Stomach (tissue), 9 donors: Measurements from ENCODE around the gene A2M. TPM values are rescaled to one million over a fixed set of nuclear protein-coding genes. Genes with fewer than 3 reads are reported as not detected.

ENCODE experiments used
- DNase-seq, 2 donors: peaks; one replicate each; pipeline versions ENCODE4 v3.0.0 to v3.0.0-alpha.2; 2013 to 2019
- H3K27ac ChIP-seq, 5 donors: fragments of 200-600 bp in 4 of 5; sonication (generic) in 4 of 5; one replicate each; pipeline ENCODE4 v1.5.1; 2013 to 2019; ENCODE audit warnings: mild to moderate bottlenecking in 1 of 5, moderate library complexity in 1 of 5
- H3K27me3 ChIP-seq, 3 donors: fragments of 200-600 bp; sonication (generic); one replicate each; pipeline ENCODE4 v1.5.1; 2017 to 2019; ENCODE audit warnings: mixed run types in 1 of 3
- H3K36me3 ChIP-seq, 4 donors: fragments of 200-600 bp; sonication (generic); 1 replicate in 3 of 4; 2 replicates in 1 of 4; pipeline ENCODE4 v1.5.1; 2016 to 2019
- H3K4me1 ChIP-seq, 4 donors: fragments of 200-600 bp; sonication (generic); one replicate each; pipeline ENCODE4 v1.5.1; 2016 to 2019
- H3K4me3 ChIP-seq, 4 donors: fragments of 200-600 bp; sonication (generic) in 3 of 4; one replicate each; pipeline ENCODE4 v1.5.1; 2016 to 2019; ENCODE audit warnings: mild to moderate bottlenecking in 1 of 4
- H3K9me3 ChIP-seq, 4 donors: fragments of 200-600 bp; sonication (generic); one replicate each; pipeline ENCODE4 v1.5.1; 2016 to 2019
- EP300 ChIP-seq: sonication (generic); formaldehyde crosslinking; IDR thresholded peaks from one replicate; pipeline ENCODE4 v1.6.1; 2017; ENCODE audit warnings: antibody characterized with exemption
- POLR2A ChIP-seq, 4 donors: fragments of 450-650 bp; IDR thresholded peaks; one replicate each; pipeline ENCODE4 v1.6.1; 2016; ENCODE audit warnings: antibody characterized with exemption in 4 of 4, control low read depth in 2 of 4, mild to moderate bottlenecking in 1 of 4, moderate library complexity in 1 of 4
- POLR2AphosphoS5 ChIP-seq, 3 donors: sonication (generic); formaldehyde crosslinking; IDR thresholded peaks; one replicate each; pipeline ENCODE4 v1.6.1; 2016; ENCODE audit warnings: antibody characterized with exemption in 3 of 3
- WGBS, 5 donors: extraction: QIAGEN DNeasy Blood & Tissue Kit in 3 of 5; methylation state at CpG; one replicate each; pipeline versions ENCODE4 v1.1.5 to v1.1.7; 2013 to 2018; 5-methylcytosine and 5-hydroxymethylcytosine counted together
- intact Hi-C: fragments of 100-400 bp; cut with DNase I; formaldehyde crosslinking; loops from one replicate; pipeline ENCODE4 v1.15.1; 2023; ENCODE audit warnings: low total_unique reads
- polyA plus RNA-seq, 3 donors: library from polyadenylated mRNA; stranded (reverse); fragments of 200-250 nt; gene quantifications; one replicate each; pipeline ENCODE4 v1.2.3, GENCODE V29; 2013
- total RNA-seq, 5 donors: library from RNA; depleted of rRNA; stranded (reverse); fragments of >200 nt; gene quantifications; one replicate each; pipeline versions ENCODE4 v1.1.0 to v1.2.3, GENCODE V29; 2014 to 2016
- TF ChIP-seq, protein P1 (sequence below), 7 experiments: fragments of 450-650 bp in 4 of 7; fragments of 200-600 bp in 3 of 7; sonication (generic) in 3 of 7; IDR thresholded peaks; one replicate each; pipeline ENCODE4 v1.5.1; 2016 to 2019; ENCODE audit warnings: antibody characterized with exemption in 7 of 7, control low read depth in 2 of 7, mild to moderate bottlenecking in 1 of 7
- donor health status: healthy with polysubstance abuse.
- donor health status: Bipolar disorder and iron deficiency.
- donor health status: healthy.

The A2M gene
- total and polyA plus RNA-seq, 8 donors: 47.4 to 445 (median 133) TPM

DNA sequence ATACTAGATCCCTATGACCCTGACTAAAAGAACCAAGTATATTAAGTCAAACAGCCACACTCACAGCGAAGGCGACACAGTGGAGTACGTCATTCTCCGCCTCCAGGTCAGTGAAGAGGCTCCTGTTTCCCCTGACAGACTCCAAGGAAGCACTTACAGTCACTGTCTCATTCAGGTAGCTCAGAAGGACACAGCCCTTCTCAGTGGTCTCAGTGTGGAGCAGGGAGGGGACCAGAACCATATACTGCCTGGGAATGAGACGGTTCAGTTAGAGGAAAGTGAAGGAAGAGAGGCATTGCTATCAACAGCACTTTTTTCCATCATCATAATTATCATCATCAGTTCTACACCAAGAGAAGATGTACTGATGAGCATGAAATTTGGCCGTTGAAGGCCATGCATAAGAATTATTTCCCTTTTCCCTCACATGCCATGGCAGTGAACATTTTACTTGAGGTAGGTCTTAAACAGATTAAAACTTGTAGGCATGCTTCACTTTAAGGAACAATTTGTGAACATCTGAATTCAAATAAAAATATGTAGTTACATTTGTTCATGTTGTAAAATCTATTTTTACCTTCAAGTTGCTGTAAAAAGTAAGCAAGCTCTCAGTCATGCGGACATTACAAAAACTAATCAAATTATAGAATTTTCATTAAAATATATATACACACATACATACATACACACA is 2.3 kb downstream of the A2M start:
- 69 to 86% (median 74%) methylated on average over 7 of the region's 7 CpGs for WGBS, 5 donors
- TF ChIP-seq POLR2A (IDR thresholded peaks at IDR 0.05): no peak
- no peak for TF ChIP-seq POLR2AphosphoS5 (IDR thresholded peaks at IDR 0.05)
- TF ChIP-seq, protein P1, sequence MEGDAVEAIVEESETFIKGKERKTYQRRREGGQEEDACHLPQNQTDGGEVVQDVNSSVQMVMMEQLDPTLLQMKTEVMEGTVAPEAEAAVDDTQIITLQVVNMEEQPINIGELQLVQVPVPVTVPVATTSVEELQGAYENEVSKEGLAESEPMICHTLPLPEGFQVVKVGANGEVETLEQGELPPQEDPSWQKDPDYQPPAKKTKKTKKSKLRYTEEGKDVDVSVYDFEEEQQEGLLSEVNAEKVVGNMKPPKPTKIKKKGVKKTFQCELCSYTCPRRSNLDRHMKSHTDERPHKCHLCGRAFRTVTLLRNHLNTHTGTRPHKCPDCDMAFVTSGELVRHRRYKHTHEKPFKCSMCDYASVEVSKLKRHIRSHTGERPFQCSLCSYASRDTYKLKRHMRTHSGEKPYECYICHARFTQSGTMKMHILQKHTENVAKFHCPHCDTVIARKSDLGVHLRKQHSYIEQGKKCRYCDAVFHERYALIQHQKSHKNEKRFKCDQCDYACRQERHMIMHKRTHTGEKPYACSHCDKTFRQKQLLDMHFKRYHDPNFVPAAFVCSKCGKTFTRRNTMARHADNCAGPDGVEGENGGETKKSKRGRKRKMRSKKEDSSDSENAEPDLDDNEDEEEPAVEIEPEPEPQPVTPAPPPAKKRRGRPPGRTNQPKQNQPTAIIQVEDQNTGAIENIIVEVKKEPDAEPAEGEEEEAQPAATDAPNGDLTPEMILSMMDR (IDR thresholded peaks at IDR 0.05): no peak
- TF ChIP-seq EP300: no peak
- Histone ChIP-seq H3K27ac (peak overlapping the region in 3 of 5 donors; percentile 50 to 77 (median 61)), H3K36me3 (peaks cover 7 to 42% (median 28%) of the 10 kb centered on the region in 4 donors), H3K4me3 (peak overlapping the region; percentile 19 to 46 (median 40)), H3K9me3 (no peaks in the 10 kb centered on the region), H3K4me1 (peaks cover 4 to 48% (median 16%) of the 10 kb centered on the region in 4 donors), H3K27me3 (no peaks in the 10 kb centered on the region)
- DNase-seq: no peak
- intact Hi-C loops: no loop called here

DNA sequence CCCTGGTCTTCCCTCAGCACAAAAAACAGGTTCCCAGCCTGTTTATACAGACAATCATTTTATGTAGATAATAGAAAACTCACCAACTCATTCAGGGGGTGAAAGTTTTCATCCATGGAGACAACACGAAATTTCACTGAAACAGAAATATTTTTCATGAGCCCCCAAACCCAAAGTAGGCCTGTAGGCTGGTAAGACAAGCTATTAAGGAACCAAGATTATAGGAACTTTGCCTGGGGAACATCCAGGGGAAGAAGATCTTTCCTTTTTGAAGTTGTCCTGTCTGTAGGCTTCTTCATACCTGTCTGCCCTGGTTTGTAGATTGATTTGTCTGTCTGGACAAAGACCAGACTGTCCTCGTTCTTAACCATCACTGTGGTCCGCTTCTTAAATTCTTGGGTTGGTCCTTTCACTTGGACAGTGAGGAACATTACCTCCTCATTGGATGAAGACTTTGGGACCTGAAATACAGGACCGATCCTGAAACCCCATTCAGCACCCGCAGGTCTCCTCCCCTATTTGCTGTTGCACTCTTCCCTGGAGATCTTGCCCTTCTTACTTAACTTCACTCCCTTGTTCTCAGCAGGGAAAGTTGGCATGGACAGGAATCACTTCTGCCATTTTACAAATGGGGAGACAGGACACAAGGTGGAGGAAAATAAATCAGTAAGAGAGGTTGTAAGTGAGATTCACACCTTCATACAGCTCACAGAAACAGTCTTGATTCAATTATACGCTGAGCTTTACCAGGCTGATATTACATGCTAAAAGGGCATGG is 3.5 kb downstream of the A2M start:
- H3K4me3 ChIP-seq: peak overlapping the region in 2 of 4 donors; percentile 43 to 46
- intact Hi-C loops: no loop called here
- peak overlapping the region in 3 of 5 donors; percentile 31 to 61 (median 50) for H3K27ac ChIP-seq

DNA sequence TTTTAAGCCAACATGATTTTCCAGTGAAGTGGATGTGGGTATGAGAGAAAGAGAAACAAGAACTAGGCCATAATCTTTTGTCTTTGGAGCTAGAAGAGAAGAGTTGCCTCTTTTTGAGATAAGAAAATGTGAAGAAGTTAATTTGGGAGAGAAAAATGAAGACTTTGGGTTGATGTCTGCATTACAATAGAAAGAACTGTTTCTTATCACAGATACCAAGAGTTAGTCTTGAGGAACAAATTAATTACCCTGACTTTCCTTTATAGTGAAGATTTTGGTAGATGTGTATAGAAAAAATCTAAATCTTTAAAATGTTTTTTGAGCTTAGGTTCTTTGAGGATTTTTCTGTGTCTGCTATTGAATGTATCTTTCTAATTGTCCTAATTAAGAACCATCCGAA is 4.2 kb downstream of the A2M start:
- WGBS, 5 donors: 88 to 95% (median 91%) methylated on average over 1 of the region's 1 CpG

More for the DNA sequence above, 3.5 kb downstream of the A2M start:
- no peaks in the 10 kb centered on the region for H3K27me3 ChIP-seq
- TF ChIP-seq, protein P1 (IDR thresholded peaks at IDR 0.05): no peak
- H3K36me3 ChIP-seq: peaks cover 7 to 51% (median 34%) of the 10 kb centered on the region in 4 donors
- peaks cover 2 to 36% (median 8%) of the 10 kb centered on the region in 4 donors for H3K4me1 ChIP-seq
- no peak for DNase-seq
- H3K9me3 ChIP-seq: no peaks in the 10 kb centered on the region
- WGBS, 5 donors: 89 to 93% (median 91%) methylated on average over 6 of the region's 6 CpGs

More for the DNA sequence above, 4.2 kb downstream of the A2M start:
- H3K36me3 ChIP-seq: peaks cover 7 to 58% (median 41%) of the 10 kb centered on the region in 4 donors
- intact Hi-C loops: no loop called here
- H3K4me3 ChIP-seq: no peak overlapping the region
- H3K4me1 ChIP-seq: peaks cover 0 to 29% (median 4%) of the 10 kb centered on the region in 4 donors
- peak overlapping the region in 1 of 5 donors; percentile 25 for H3K27ac ChIP-seq
- TF ChIP-seq EP300 (no peak), POLR2A (IDR thresholded peaks at IDR 0.05) (no peak), POLR2AphosphoS5 (IDR thresholded peaks at IDR 0.05) (no peak)
- TF ChIP-seq, protein P1 (IDR thresholded peaks at IDR 0.05): no peak
- DNase-seq: no peak
- H3K9me3 ChIP-seq: no peaks in the 10 kb centered on the region
- H3K27me3 ChIP-seq: no peaks in the 10 kb centered on the region
